H54 (cell line): ENCODE data around the gene GLI3.
A peak's percentile ranks its signal among the peaks of the same experiment; 100 is the strongest.

Experiments used
- DNase-seq: peaks from one replicate; pipeline ENCODE4 v3.0.0; 2011; ENCODE audit warnings: low spot score, mixed read lengths; ENCODE audit not compliant: insufficient read length
- FAIRE-seq: peaks from 3 replicates; lab custom pipeline; 2011; peaks lifted over from hg19 to GRCh38; lab: Jason Lieb, UNC
- POLR2A ChIP-seq: IDR thresholded peaks from 2 replicates; pipeline ENCODE4 v1.6.1; 2011; ENCODE audit warnings: low read depth, mild to moderate bottlenecking, low read length

The GLI3 gene

DNA sequence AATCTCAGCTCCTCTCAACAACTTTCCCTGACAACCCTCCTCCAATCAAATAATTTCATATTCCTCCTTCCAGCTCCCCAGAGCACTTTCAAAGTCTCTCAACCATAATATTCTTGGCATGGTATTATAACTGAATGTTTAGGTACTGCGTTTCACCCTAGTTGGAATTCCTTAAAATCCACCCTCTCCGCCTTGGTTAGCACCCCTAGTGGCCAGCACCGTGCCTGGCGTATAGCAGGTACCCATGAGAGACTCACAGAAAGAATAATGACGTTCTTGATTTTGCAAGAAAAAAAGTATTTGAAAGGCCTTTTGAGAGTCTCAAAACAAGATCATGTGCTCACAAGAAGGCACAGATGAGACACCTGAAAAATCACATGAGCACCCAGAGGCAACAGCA lies 50.9 kb downstream of the GLI3 start:
- DNase-seq (no peak), FAIRE-seq (no peak)
- TF ChIP-seq POLR2A: no peak

- no peak for DNase-seq
- TF ChIP-seq POLR2A: no peak
- FAIRE-seq: no peak
Observed at GRCh38 chr7:42185726-42186125, 51.3 kb downstream of the GLI3 start.

DNA sequence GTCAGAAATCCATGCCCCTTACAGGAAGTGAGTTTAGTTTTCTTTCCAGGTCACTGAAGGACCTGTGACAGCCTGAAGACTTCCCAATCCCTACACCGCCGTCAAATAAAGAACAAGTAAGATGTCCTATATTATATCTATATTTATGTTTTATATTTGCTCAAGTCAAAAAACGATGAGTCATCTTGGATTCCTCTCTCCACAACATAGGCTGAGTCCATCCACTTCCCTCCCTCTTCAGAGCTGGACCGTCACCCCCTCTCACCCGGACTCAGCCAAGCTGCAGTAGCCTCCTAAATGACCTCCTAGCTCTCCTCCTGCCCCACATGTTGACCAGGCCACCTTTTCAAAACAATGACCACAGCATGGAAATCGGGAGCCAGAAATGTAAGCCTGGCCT lies 53.5 kb downstream of the GLI3 start:
- peak; percentile 27 for DNase-seq
- FAIRE-seq: no peak
- TF ChIP-seq POLR2A: no peak

DNA sequence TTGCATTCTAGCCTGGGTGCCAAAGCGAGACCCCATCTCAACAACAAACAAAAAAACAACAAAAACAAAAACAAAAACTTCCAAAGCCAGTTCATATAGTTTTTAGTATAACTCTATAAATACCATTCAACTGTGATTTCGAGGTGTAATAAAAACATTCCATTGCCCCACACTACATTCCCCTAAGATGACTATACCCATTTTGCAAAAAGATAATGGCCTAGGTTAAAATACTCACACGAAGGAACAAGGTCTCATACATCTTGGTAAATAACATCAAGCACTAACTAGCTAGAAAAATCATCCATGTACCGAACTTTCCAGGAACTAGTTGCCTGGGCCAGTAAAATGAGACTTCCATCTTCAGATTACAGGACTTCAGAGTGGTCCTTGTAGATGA lies 55.4 kb downstream of the GLI3 start:
- FAIRE-seq (no peak), DNase-seq (peak; percentile 39)
- TF ChIP-seq POLR2A: no peak

GRCh38 chr7:42180806-42181205 lies 56.2 kb downstream of the GLI3 start:
- DNase-seq (no peak), FAIRE-seq (no peak)
- no peak for TF ChIP-seq POLR2A

GRCh38 chr7:42176724-42177101 lies 60.3 kb downstream of the GLI3 start:
- TF ChIP-seq POLR2A: no peak
- no peak for FAIRE-seq
- no peak for DNase-seq

DNA sequence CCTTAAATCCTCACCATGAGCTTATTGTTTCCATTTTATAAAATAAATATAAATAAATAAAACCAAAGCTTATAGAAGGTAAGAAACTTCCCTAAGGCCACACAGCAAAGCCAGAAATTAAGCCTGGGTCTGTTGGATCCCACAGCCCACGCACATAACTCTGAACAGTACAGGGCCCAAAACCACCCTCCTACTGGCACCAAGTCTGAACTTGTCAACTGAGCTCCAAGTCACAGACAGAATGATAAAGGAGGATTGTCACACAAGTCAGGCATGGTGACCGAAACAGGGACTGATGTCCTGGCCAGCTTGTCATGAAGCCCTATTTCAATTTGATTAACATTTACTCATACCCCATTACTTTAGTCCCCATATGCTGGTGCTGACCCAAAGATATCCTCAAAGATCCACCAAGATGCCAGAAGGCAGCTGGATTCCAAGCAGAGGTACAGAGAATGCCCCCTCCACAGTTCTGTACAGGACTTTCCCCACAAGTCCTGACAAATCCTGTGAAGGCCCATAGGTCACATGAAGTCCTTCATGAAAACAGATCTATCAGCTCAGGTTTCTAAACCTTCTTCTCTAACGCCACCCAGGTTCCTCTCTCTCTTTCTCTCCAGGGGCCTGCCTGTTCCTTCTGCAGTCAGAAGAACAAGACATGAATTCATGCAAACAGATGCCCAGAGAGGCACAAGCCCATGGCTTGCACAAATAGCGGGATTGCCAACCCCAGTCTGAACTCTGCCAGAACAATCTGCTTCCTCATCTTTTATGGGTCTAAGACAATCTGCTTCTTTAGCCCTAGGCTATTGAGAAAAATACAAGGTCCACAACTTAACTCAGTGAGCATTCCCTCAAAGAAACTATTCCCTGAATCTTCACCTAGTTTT lies 60.9 kb downstream of the GLI3 start:
- DNase-seq (no peak), FAIRE-seq (no peak)
- TF ChIP-seq POLR2A: no peak

DNA sequence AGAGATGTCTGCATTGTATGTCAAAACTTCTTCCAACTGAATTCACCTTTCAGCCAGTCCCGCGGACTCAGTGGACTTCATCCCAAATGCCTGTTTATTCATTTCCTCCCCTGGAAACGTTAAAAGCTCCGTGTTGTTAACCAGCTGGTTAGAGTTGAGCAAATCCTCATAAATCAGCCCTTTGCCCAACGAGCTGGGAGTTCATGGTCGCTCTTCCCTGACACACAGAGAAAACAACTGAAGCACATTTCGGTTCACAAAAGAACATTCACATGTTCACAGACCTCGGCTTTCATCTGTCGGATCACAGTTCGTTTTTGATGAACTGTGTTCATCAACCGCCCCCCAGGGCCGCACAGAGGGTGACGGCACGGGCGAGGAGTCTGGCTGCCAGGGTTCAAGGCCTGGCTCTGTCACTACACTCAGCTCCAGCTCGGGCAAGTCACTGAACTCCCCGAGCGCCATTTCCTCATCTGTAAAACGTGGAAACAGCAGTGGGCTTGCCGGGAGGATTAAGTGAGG lies 62.6 kb downstream of the GLI3 start:
- no peak for DNase-seq
- no peak for TF ChIP-seq POLR2A
- FAIRE-seq: no peak

DNA sequence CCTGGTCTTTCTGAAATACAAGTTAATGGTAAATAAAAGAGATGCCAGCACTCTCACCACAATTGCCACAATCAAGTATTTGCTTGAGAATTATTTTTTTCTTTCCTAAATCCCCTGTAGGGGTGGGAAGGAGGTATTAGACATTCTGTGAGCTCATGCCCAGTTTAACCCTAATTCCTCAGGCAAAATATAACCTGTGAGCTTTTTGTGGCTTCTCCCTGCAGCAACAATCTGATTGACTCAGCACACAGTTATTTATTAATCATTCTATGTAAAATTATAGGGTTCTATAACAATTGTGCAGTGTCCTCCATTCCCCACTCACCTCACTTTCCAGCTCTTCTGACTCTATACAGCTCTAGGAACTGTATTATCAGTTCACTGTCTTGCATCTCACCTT lies 66.3 kb downstream of the GLI3 start:
- DNase-seq: peak; percentile 60
- TF ChIP-seq POLR2A: no peak
- peak; percentile 60 for FAIRE-seq

DNA sequence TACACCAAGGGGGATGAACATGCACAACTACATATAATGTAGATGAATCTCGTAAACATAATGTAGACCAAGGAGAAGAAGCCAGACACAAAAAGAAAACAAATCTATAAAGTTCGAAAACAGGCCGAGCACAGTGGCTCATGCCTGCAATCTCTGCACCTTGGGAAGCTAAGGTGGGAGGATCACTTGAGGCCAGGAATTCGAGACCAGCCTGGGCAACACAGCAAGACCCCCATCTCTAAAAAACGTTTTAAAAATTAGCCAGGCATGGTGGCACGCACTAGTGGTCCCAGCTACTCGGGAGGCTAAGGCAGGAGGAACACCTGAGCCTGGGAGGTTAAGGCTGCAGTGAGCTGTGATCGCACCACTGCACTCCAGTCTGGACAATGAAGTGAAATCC lies 68.5 kb downstream of the GLI3 start:
- FAIRE-seq (no peak), DNase-seq (no peak)
- no peak for TF ChIP-seq POLR2A

DNA sequence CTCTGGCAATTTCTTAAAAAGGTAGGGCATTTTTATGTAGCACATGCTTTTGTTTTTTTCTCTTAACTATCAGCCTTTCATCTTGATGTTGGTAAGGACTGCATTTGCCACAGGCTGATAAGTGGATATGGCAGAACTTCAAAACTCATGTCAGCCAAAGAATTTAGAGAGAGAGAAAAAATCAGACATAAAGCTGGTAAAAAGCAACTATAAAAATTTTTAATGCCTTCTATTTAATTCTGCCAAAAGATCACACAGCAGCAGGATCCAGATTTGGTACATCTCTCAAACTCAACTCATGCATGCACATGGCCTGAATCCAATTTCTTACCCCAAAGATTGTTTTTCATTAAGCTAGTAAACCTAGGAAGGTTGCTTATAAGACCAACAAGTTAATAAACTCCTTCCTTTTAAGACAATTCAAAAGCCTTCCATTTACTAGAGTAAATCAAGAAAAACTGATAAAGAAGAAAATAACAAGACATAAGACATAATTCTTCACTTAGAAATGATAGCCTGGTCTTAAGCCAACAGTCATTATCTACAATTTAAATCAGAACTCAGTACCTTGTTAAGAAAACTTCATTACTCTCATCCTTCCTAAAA lies 69.3 kb downstream of the GLI3 start:
- FAIRE-seq (peak; percentile 15), DNase-seq (no peak)

GRCh38 chr7:42167206-42167605 lies 69.8 kb downstream of the GLI3 start:
- TF ChIP-seq POLR2A: no peak
- FAIRE-seq (peak; percentile 27), DNase-seq (no peak)

More for the DNA sequence above, 69.3 kb downstream of the GLI3 start:
- no peak for TF ChIP-seq POLR2A

- FAIRE-seq: no peak
- DNase-seq: no peak
- no peak for TF ChIP-seq POLR2A
Observed at GRCh38 chr7:42164881-42165428, 72.1 kb downstream of the GLI3 start.
